CD4-positive, alpha-beta T cell treated with Interleukin-2 at 100 ng/mL for 4 hours (primary cell): ENCODE results near the gene FGD3.

ENCODE experiments used
- DNase-seq: peaks from one replicate; pipeline ENCODE4 v3.0.0-alpha.2; 2020; ENCODE audit warnings: low spot score

Gene FGD3

DNA sequence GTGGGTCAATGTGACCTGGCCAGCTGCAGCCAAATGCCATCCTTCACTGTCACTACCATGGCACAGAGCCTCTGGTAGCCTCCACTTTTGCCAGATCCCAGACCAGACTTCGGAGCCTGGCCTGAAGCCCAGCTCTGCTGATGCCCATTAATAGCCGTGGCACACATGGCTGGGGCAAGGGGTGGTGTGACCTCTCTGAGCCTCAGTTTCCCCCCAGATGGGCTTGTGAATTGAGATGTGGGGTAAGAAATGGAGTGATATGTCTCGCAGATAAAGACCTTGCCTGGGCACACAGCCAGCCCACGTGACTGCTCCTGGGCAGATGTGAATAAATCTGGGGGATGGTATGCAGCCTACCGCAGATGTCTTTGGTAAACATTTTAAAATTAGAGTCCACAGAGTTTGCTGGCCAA lies 125.1 kb downstream of the FGD3 start:
- DNase-seq = no peak

DNA sequence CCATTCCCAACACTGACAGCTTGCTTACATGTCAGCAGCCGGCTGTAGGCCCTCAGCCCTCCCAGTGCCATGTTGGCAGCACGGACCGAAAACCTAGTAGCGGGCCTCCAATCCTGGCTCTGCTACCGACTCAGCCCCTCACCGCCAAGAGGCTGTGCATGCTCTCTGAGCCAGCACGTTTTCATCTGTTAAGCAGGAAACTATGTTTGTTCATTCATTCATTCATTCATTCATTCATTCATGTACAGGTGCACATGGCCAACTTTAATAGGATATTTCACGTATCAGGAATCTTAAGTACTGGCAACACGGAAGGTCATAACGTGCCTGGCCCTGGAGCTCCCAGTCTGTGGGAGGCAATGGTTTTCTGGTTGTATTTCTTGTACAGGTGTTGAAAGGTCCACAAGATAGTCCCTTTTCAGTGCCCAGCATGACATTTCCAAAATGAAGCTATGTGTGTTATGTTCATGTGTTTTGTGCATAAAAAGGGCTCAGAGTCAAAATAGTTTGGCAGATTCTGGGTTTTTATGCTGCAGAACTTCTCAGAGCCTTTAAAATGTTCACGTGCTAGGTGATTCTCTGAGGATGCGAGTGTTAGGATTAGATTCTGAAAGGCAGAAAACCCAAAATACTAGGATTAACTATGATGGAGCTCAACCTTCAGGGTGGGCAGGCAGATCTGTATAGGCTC lies 128.9 kb downstream of the FGD3 start:
- no peak for DNase-seq

- no peak for DNase-seq
Measured at GRCh38 chr9:93076792-93077128, 129.4 kb downstream of the FGD3 start.

DNA sequence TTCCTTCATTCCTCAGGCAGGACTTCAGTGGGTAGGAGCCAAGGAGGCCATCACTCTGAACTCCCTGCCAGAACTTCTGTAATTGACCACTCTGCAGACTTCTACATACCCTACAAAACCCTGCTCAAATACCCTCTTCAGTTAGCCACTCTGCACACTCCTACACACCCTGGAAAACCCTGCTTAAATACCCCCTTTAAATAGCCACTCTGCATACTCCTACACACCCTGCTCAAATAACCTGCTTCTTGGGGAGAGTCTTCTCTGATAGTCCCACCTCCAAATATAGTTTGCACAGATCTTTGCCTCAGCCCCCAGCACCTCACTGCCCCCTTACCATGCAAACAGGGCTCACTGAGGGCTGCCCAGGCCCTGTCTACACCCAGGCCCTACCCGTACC lies 130.0 kb downstream of the FGD3 start:
- DNase-seq = no peak

- no peak for DNase-seq
Measured at GRCh38 chr9:93077811-93078210, 130.5 kb downstream of the FGD3 start.

DNA sequence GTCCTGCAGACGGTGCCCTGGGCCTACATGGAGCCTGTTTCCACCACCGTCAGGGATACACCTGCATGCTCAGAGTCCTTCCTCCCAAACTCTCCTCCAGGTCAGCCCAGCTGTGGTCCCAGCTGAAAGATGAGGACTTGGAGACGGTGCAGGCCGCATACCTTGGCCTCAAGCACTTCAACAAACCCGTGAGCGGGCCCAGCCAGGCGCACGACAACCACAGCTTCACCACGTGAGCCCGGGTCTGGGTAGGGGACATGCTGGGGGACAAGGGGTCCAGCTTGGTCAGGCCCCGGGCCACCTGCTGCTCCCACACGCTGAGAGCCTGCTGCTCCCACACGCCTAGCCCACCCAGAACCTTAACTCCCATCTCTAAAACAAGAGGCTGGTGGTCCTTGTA lies 132.0 kb downstream of the FGD3 start:
- no peak for DNase-seq

GRCh38 chr9:93080406-93080805 lies 133.1 kb downstream of the FGD3 start:
- no peak for DNase-seq

GRCh38 chr9:93081081-93081529 lies 133.8 kb downstream of the FGD3 start:
- no peak for DNase-seq

GRCh38 chr9:93081931-93082330 lies 134.6 kb downstream of the FGD3 start:
- DNase-seq = no peak

DNA sequence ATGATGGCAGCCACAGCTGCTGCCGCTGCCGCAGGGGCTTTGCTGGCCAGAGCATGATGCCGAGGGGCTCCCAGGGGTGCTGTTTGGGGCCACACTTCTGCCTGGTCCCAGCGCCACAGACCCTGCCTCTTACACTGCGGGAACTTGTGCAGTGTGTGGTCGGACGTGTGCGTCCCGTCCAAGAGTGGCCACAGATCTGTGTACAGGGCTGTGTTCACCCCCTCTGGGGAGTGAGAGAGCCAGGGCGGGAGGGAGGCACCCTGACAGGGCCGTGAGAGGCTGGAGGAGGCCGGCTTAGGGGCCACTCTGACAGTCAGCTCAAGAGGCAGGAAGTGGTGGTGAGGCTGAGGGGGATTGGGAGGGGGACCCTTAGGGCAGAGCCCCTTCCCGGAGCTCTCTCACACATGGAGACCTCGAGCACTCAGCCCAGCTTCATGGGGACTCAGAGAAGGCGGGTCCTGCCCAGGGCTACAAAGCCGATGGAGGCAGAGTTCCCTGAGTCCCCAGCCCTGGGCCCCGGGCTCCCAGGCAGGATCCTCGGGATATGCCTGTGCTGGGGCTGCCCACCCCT lies 135.6 kb downstream of the FGD3 start:
- no peak for DNase-seq

GRCh38 chr9:93083592-93084470 lies 136.5 kb downstream of the FGD3 start:
- peak; percentile 66 for DNase-seq

DNA sequence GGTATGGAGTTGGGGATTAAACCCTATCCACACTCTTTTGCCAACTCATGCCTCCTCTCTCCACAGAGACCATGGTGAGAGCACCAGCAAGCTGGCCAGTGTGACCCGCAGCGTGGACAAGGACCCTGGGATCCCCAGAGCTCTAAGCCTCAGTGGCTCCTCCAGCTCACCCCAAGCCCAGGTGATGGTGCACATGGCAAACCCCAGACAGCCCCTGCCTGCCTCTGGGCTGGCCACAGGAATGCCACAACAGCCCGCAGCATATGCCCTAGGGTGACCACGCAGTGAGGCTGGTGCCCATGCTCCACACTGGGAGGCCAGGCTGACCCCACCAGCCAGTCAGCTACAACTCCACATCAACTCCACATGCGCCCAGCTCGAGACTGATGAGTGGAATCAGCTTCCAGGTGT lies 137.2 kb downstream of the FGD3 start:
- no peak for DNase-seq

GRCh38 chr9:93085676-93086075 lies 138.4 kb downstream of the FGD3 start:
- DNase-seq = no peak
